ENCODE measurements around the gene SH3BP5L. TPM values are rescaled to one million over a fixed set of nuclear protein-coding genes. Genes with fewer than 3 reads are reported as not detected.

Gene SH3BP5L
- total RNA-seq, 4 donors from 2014 or later: 16.8 to 24.6 (median 21.7) TPM

GRCh38 chr1:248858891-248859889, 33.5 kb upstream of the SH3BP5L start, which contains the start of gene ZNF692:
TSS of gene ZNF692 (minus strand) at chr1:248859085. CDS start at chr1:248858309, 776 bp downstream.
- peak; percentile 93 to 95 for DNase-seq (ENCODE audit: low spot score in 2 of 2)
- Histone ChIP-seq H3K36me3 (peaks cover 0 to 16% (median 0%) of the 10 kb centered on the region in 3 donors), H3K4me1 (peaks cover 0 to 45% (median 24%) of the 10 kb centered on the region in 4 donors), H3K27ac (peak within 1 kb of the TSS; percentile 89 to 97 (median 92)), H3K9me3 (no peaks in the 10 kb centered on the region), H3K4me3 (peak within 1 kb of the TSS; percentile 52 to 75 (median 68)), H3K27me3 (no peaks in the 10 kb centered on the region)
- TF ChIP-seq CTCF (IDR thresholded peaks at IDR 0.05) (no peak), EP300 (IDR thresholded peaks at IDR 0.05) (peak; percentile 89 to 96), POLR2A (IDR thresholded peaks at IDR 0.05) (peak; percentile 65 to 84)
- WGBS, 2 donors: 4 to 10% methylated on average over 33 to 59 of the region's 62 CpGs

- no peaks in the 10 kb centered on the region for H3K27me3 ChIP-seq
- H3K36me3 ChIP-seq: peaks cover 0 to 25% (median 0%) of the 10 kb centered on the region in 3 donors
- peak overlapping the region; percentile 52 to 75 (median 68) for H3K4me3 ChIP-seq
- WGBS, 2 donors: 2% methylated on average over 26 to 36 of the region's 45 CpGs
- H3K27ac ChIP-seq: peak overlapping the region; percentile 89 to 97 (median 92)
- H3K9me3 ChIP-seq: no peaks in the 10 kb centered on the region
- TF ChIP-seq POLR2A (IDR thresholded peaks at IDR 0.05): no peak
- TF ChIP-seq CTCF (IDR thresholded peaks at IDR 0.05): peak; percentile 13 to 40 (median 32)
- TF ChIP-seq EP300 (IDR thresholded peaks at IDR 0.05): peak in 1 of 2 donors; percentile 11
- peaks cover 0 to 37% (median 18%) of the 10 kb centered on the region in 4 donors for H3K4me1 ChIP-seq
- DNase-seq (ENCODE audit: low spot score in 2 of 2): peak in 1 of 2 donors; percentile 32
These were observed 32.6 kb upstream of the SH3BP5L start for GRCh38 chr1:248858096-248858890.

GRCh38 chr1:248857749-248858095, 32.0 kb upstream of the SH3BP5L start:
- WGBS, 2 donors: 8 to 11% methylated on average over 4 of the region's 4 CpGs
- Histone ChIP-seq H3K27ac (peak overlapping the region in 3 of 4 donors; percentile 89 to 97 (median 94)), H3K4me3 (peak overlapping the region; percentile 52 to 75 (median 68)), H3K27me3 (no peaks in the 10 kb centered on the region), H3K9me3 (no peaks in the 10 kb centered on the region), H3K4me1 (peaks cover 0 to 31% (median 15%) of the 10 kb centered on the region in 4 donors), H3K36me3 (peaks cover 0 to 29% (median 0%) of the 10 kb centered on the region in 3 donors)
- no peak for DNase-seq (ENCODE audit: low spot score in 2 of 2)
- TF ChIP-seq POLR2A (IDR thresholded peaks at IDR 0.05) (no peak), EP300 (IDR thresholded peaks at IDR 0.05) (no peak), CTCF (IDR thresholded peaks at IDR 0.05) (no peak)

- H3K4me3 ChIP-seq: no peak overlapping the region
- WGBS, 2 donors: 80 to 86% methylated on average over 6 of the region's 7 CpGs
- DNase-seq (ENCODE audit: low spot score in 2 of 2): no peak
- H3K9me3 ChIP-seq: no peaks in the 10 kb centered on the region
- H3K27ac ChIP-seq: peak overlapping the region in 1 of 4 donors; percentile 89
- peaks cover 0 to 27% (median 12%) of the 10 kb centered on the region in 4 donors for H3K4me1 ChIP-seq
- H3K36me3 ChIP-seq: peaks cover 0 to 29% (median 0%) of the 10 kb centered on the region in 3 donors
- TF ChIP-seq EP300 (IDR thresholded peaks at IDR 0.05): no peak
- TF ChIP-seq CTCF (IDR thresholded peaks at IDR 0.05): no peak
- no peak for TF ChIP-seq POLR2A (IDR thresholded peaks at IDR 0.05)
- H3K27me3 ChIP-seq: no peaks in the 10 kb centered on the region
These were observed 31.5 kb upstream of the SH3BP5L start for GRCh38 chr1:248857201-248857600.

Measured in tibial nerve (tissue), 4 donors.